HG02938 (cell line): Measurements from ENCODE around the gene CXCR6.

ENCODE experiments used
- ATAC-seq: cut with Tn5 transposase; IDR thresholded peaks from one replicate; pipeline ENCODE4 v1.9.1; 2021; ENCODE audit warnings: mild to moderate bottlenecking, moderate library complexity; ENCODE audit not compliant: unreplicated experiment

Gene CXCR6

DNA sequence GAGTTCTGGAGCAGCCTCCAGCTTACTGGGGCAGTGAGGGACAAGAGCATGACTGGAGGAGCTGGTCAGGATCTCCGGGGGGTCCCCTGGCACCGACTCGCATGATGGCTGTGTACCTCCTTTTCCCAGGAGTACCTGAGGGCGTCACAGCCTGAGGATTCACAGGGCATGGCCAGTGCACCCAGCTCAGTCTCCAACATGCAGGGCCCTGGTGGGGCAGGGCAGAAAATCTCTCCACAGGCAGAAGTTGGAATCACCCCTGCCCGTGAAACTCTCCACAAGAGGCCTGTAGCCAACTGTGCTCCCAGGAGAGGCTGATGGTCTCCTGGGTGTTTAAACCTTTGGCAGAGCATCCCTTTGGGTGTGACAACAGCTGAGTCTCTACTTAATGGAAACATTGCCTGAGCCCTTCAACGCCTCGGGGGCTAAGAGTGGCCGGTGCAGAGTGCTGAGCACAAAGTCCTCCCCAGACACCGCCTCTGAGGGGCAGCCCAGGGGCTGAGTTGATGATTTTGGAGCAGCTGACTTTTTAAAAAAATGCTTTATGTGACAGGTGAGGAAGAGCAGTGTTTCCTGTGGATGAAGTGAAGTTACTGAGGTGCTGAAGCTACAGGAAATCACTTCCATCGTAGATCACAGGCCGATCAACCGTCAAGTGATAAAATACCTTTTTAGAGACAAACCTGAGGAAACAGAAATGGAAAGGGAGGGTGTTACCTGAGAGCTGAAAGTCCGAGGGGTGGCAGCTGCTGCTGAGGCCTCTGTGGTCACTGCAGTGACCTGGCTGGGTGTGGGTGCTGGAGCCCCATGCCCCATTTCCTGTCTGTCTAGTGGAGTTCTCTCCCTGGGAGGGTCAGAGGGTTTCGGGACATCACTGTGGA is 21.9 kb upstream of the CXCR6 start:
- no peak for ATAC-seq

GRCh38 chr3:45922039-45922326 is 21.3 kb upstream of the CXCR6 start:
- no peak for ATAC-seq

DNA sequence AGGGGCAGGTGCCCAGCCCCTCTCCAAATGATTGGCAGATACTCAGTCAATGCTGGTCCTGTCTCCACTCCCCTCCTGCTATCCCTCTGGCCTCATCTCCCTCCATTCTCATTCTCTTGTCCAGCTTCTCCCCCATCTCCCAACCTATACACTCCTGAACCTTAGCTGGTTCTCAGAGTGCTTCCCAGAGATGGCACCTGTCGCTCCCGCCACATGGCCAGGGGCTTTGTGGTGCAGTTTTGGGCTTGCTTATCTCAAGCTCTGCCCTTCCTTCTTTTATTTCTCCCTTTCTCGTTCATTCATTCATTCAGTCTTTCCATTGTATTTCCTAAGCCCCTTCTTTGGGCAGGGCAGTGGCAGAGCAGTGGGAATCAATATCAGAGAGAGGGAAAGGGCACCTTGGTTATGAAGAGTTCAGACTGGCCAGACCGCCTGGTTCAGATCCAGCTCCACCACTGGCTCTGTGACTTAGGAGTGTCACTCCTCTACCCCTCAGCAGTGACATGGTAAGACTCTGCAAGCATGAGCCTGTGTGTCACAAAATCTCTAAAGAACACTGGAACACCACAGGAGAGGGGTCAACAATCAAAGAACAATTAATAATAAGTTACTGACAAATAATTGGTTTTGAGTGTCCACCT is 20.2 kb upstream of the CXCR6 start:
- ATAC-seq: no peak

DNA sequence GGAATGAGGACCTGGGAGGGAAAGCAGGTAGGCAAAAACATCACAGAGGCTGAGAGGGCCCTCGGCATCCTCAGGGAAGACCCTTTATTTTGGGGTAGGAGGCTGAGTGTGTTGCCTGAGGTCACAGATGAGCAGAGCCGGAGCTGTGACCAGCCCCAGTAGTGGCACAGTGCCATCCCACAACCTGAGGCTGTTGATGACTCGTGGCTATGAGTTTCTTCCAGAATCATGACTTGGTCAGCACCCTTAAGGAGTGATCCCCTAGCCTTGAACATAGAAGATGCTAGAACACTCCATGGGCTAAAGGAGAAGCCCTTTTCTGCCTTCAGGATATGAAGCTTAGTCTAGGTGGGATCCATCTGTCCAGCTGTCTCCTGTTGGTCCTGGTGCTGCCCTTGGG is 19.5 kb upstream of the CXCR6 start:
- ATAC-seq: no peak

DNA sequence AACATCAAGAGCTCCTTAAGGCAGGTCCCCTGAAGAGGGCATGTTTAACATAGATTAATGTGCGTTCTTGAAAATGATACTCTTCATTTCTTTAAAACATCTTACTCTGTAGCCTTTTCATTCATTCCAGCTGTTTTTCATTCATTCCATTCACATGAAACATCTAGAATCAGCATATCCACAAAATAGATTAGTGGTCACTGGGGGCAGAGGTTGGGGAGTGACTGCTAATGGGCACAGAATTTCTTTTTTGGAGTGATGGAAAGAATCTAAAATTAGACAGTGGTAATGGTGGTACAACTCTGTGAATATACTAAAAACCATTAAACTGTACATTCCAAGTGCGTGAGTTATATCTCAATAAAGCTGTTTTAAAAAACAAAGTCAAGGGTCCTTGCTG is 15.4 kb upstream of the CXCR6 start:
- ATAC-seq: no peak

DNA sequence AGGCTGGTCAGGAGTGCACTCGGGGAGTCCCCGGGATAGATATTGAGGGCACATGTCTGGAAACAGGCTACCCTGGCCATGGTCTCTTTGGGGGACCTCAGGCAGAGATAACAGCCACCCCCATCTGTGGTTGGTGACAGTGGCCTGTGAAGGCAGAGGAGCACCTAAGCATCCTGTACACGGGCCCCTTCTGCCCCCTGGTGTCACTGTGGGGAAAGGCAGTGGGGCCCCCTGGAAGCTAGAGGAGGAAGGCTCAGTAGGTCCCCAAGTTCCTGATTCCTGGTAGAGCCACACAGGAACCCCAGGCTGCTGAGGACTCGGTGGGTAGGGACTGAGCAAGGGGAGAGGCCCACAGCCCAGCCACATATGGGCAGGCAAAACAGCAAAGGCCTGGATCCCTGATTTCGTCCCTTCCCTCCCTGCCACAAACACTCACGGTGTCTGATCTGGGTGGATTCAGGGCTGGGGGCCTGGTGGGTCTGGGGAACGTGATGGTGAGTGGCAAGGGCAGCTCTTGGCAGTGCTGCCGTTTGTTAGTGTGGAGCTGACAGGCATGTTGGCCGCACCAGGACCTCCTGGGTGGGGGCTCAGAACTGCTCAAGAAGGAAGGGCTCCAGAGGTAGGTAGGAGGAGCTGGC is 14.1 kb upstream of the CXCR6 start:
- no peak for ATAC-seq

- ATAC-seq: no peak
Measured at GRCh38 chr3:45931496-45931895, 11.8 kb upstream of the CXCR6 start.

DNA sequence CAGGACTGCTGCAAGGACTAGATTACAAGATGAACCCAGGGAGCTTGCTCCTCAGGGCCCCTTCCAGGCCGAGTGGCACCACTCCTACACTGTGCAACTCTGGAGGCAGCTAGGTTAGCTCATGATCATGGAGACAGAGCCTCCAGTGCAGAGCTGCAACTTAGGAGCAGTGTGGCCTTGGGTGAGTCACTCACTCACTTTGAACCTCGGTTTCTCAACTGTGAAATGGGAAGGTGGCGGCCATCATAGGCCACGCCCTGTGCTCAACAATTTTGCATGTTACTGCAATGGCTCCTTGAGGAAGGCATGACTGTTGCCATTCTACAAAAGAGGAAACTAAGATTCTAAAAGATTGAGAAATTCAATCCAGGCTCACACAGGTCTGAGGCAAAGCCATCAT is 11.2 kb upstream of the CXCR6 start:
- no peak for ATAC-seq

DNA sequence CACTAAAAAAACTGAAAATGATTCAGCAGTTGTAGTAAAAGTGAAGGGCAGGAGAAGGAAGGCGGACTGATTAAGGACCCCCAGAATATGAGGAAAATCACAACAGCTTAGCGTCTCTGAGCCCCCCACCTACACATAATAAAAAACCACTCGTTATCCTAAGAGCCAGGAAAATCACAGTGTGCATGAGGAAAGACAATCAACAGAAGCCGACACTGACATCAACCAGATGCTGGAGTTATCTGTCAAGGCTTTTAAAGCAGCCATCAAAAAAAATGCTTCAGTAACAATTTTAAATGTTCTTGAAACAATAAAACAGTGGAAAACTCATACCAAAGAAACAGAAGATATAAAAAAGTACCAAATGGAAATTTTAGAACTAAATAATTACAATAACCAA is 9.7 kb upstream of the CXCR6 start:
- ATAC-seq: no peak

- no peak for ATAC-seq
Measured at GRCh38 chr3:45936261-45936660, 7.0 kb upstream of the CXCR6 start.

- no peak for ATAC-seq
Measured at GRCh38 chr3:45937206-45938042, 5.8 kb upstream of the CXCR6 start.

DNA sequence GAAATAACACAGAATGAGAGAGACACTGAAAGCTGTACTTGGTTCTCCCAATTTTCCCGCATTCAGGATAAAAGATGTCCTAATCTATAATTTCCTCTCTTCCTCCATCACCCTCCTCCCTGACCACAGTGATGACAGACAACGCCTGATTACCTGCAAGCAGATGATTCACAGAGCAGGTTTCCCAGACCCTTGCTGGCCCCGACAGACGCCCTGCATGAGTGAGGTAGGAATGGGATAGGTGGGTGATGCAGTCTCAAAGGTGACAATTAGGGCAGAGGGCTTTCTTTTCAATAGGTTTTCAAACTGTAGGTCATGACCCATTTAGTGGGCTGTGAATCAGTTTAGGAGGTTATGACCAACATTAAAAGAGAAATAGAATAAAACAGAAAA is 5.2 kb upstream of the CXCR6 start:
- no peak for ATAC-seq

GRCh38 chr3:45938864-45939263 is 4.4 kb upstream of the CXCR6 start:
- no peak for ATAC-seq

- ATAC-seq: no peak
Measured at GRCh38 chr3:45939341-45939771, 3.9 kb upstream of the CXCR6 start.

- ATAC-seq: no peak
Measured at GRCh38 chr3:45940004-45940780, 3.1 kb upstream of the CXCR6 start.

- no peak for ATAC-seq
Measured at GRCh38 chr3:45940781-45941365, 2.4 kb upstream of the CXCR6 start.

DNA sequence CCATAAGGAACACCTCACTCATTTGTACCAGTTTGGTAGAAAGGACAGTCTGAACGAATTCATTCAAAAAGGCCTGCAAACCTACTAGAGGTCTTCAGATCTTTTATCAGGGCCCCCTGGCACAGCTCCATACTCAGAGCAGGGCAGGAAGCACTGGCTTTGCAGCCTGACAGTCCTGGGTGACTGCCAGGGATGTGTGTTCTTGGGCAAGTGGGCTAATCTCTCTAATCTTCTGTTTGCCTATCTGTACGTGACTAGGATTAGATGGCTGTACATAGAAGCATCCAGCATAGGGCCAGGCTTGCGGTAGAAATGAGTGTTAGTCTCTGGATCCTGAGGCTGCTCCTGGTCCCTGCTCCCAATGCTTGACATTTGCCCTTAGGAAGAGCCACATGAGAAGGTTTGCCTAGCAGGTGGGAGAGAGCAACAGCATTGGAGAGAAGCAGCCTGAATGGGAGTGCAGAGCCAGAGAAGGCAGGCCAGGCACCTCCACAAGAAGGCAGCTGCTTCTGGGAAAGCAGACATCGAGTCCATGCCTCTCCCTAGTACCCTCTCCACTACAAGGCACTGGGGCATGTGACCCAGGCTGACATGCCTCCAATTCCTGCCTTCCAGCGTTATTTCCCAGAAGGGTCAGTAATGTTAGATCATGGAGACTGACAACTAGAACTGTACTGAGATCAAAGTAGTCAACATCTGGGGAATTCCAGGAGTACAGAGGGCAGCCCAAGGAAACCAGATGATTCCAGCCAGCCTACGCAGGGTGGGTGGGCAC is 1.0 kb upstream of the CXCR6 start:
- no peak for ATAC-seq

GRCh38 chr3:45944830-45945620 is 1.8 kb downstream of the CXCR6 start:
- ATAC-seq: no peak

DNA sequence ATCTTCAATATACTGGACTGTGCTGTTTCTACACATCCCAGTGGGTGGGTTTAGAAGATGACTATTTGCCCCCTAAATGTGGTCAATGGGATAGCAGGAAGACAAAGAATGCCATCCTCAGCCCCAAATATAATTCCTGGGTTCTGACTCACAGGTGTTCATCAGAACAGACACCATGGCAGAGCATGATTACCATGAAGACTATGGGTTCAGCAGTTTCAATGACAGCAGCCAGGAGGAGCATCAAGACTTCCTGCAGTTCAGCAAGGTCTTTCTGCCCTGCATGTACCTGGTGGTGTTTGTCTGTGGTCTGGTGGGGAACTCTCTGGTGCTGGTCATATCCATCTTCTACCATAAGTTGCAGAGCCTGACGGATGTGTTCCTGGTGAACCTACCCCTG is 3.0 kb downstream of the CXCR6 start:
- ATAC-seq: no peak
